ENCODE results near the gene SELENOO.

GRCh38 chr22:50218996-50219727 is 18.4 kb downstream of the SELENOO start:
- TF ChIP-seq TCF4 (CRISPR knock-in tag; IDR thresholded peaks at IDR 0.05; ENCODE audit: borderline replicate concordance) (no peak), ISL1 (CRISPR knock-in tag; IDR thresholded peaks at IDR 0.05) (no peak), ZFP3 (CRISPR knock-in tag; IDR thresholded peaks at IDR 0.05) (no peak), SNAI2 (CRISPR knock-in tag; IDR thresholded peaks at IDR 0.05) (no peak), CREB5 (CRISPR knock-in tag; IDR thresholded peaks at IDR 0.05; ENCODE audit: low read depth) (no peak), ZNF565 (CRISPR knock-in tag; conservative IDR thresholded peaks at IDR 0.05; ENCODE audit: low read depth) (no peak), CSDC2 (CRISPR knock-in tag; IDR thresholded peaks at IDR 0.05) (no peak), RARB (CRISPR knock-in tag; IDR thresholded peaks at IDR 0.05) (no peak), PPARA (CRISPR knock-in tag; IDR thresholded peaks at IDR 0.05; ENCODE audit: borderline replicate concordance) (no peak), ZNF8 (CRISPR knock-in tag; IDR thresholded peaks at IDR 0.05) (no peak), OSR1 (CRISPR knock-in tag; IDR thresholded peaks at IDR 0.05) (no peak), GLIS3 (CRISPR knock-in tag; IDR thresholded peaks at IDR 0.05) (no peak)
- TF ChIP-seq, protein P1, sequence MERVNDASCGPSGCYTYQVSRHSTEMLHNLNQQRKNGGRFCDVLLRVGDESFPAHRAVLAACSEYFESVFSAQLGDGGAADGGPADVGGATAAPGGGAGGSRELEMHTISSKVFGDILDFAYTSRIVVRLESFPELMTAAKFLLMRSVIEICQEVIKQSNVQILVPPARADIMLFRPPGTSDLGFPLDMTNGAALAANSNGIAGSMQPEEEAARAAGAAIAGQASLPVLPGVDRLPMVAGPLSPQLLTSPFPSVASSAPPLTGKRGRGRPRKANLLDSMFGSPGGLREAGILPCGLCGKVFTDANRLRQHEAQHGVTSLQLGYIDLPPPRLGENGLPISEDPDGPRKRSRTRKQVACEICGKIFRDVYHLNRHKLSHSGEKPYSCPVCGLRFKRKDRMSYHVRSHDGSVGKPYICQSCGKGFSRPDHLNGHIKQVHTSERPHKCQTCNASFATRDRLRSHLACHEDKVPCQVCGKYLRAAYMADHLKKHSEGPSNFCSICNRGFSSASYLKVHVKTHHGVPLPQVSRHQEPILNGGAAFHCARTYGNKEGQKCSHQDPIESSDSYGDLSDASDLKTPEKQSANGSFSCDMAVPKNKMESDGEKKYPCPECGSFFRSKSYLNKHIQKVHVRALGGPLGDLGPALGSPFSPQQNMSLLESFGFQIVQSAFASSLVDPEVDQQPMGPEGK (CRISPR knock-in tag; IDR thresholded peaks at IDR 0.05; ENCODE audit: borderline replicate concordance), result no peak
- TF ChIP-seq, protein P2, sequence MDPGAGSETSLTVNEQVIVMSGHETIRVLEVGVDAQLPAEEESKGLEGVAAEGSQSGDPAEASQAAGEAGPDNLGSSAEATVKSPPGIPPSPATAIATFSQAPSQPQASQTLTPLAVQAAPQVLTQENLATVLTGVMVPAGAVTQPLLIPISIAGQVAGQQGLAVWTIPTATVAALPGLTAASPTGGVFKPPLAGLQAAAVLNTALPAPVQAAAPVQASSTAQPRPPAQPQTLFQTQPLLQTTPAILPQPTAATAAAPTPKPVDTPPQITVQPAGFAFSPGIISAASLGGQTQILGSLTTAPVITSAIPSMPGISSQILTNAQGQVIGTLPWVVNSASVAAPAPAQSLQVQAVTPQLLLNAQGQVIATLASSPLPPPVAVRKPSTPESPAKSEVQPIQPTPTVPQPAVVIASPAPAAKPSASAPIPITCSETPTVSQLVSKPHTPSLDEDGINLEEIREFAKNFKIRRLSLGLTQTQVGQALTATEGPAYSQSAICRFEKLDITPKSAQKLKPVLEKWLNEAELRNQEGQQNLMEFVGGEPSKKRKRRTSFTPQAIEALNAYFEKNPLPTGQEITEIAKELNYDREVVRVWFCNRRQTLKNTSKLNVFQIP (CRISPR knock-in tag; IDR thresholded peaks at IDR 0.05; ENCODE audit: borderline replicate concordance, low read depth), result no peak
